Liver (tissue), 9 donors: ENCODE data around the gene COL6A3. TPM values are rescaled to one million over a fixed set of nuclear protein-coding genes. Genes with fewer than 3 reads are reported as not detected.

Experiments used
- DNase-seq: peaks from one replicate; pipeline ENCODE4 v3.0.0-alpha.2; 2017; ENCODE audit warnings: low spot score
- H3K27ac ChIP-seq, 2 donors: one replicate each; pipeline ENCODE4 v1.7.0; 2013; ENCODE audit warnings: inconsistent platforms in 2 of 2, low read length in 2 of 2, control low read depth in 1 of 2, low read depth in 1 of 2, mild to moderate bottlenecking in 1 of 2
- H3K27me3 ChIP-seq, 4 donors: one replicate each; pipeline versions ENCODE4 v1.6.1 to v1.7.0; 2013; ENCODE audit warnings: low read length in 3 of 4, inconsistent platforms in 1 of 4, mild to moderate bottlenecking in 1 of 4, moderate library complexity in 1 of 4; ENCODE audit not compliant: control insufficient read depth in 4 of 4, insufficient read depth in 4 of 4
- H3K36me3 ChIP-seq, 4 donors: one replicate each; pipeline versions ENCODE4 v1.6.1 to v1.7.0; 2013; ENCODE audit warnings: low read length in 3 of 4, mild to moderate bottlenecking in 3 of 4, low read depth in 1 of 4, moderate library complexity in 1 of 4; ENCODE audit not compliant: control insufficient read depth in 4 of 4, insufficient read depth in 3 of 4
- H3K4me1 ChIP-seq, 4 donors: one replicate each; pipeline versions ENCODE4 v1.6.1 to v1.7.0; 2013; ENCODE audit warnings: low read length in 3 of 4, mild to moderate bottlenecking in 3 of 4, moderate library complexity in 1 of 4; ENCODE audit not compliant: control insufficient read depth in 4 of 4, insufficient read depth in 4 of 4
- H3K4me3 ChIP-seq, 3 donors: one replicate each; pipeline versions ENCODE4 v1.6.1 to v1.7.0; 2013; ENCODE audit warnings: low read length in 3 of 3, control low read depth in 1 of 3, low read depth in 1 of 3, mild to moderate bottlenecking in 1 of 3
- H3K9ac ChIP-seq, 2 donors: one replicate each; pipeline ENCODE4 v1.7.0; 2013; ENCODE audit warnings: low read length in 2 of 2, mild to moderate bottlenecking in 2 of 2, moderate library complexity in 2 of 2, control low read depth in 1 of 2, low read depth in 1 of 2
- H3K9me3 ChIP-seq, 4 donors: one replicate each; pipeline versions ENCODE4 v1.6.1 to v1.7.0; 2013; ENCODE audit warnings: low read length in 3 of 4; ENCODE audit not compliant: control insufficient read depth in 4 of 4
- ATF3 ChIP-seq: IDR thresholded peaks from 2 replicates; pipeline ENCODE4 v1.6.1; 2016; ENCODE audit warnings: antibody characterized with exemption
- CTCF ChIP-seq: fragments of 150-350 bp; IDR thresholded peaks from 2 replicates; pipeline ENCODE4 v1.5.1; 2017; ENCODE audit warnings: improper control_type of control experiment, low read depth, low read length; ENCODE audit not compliant: missing input control
- EGR1 ChIP-seq, 2 donors: IDR thresholded peaks; 2 replicates each; pipeline ENCODE4 v1.6.1; 2016 to 2018; ENCODE audit warnings: antibody characterized with exemption in 2 of 2, low read depth in 2 of 2
- FOXA1 ChIP-seq: IDR thresholded peaks from 2 replicates; pipeline ENCODE4 v1.6.1; 2016; ENCODE audit warnings: antibody characterized with exemption
- FOXA2 ChIP-seq: IDR thresholded peaks from 2 replicates; pipeline ENCODE4 v1.6.1; 2016; ENCODE audit warnings: antibody characterized with exemption
- GABPA ChIP-seq, 2 donors: IDR thresholded peaks in 1 of 2; conservative IDR thresholded peaks in 1 of 2; 2 replicates each; pipeline ENCODE4 v1.6.1; 2016; ENCODE audit warnings: antibody characterized with exemption in 2 of 2, mild to moderate bottlenecking in 1 of 2, moderate library complexity in 1 of 2
- HNF4A ChIP-seq, 2 donors: conservative IDR thresholded peaks; 2 replicates each; pipeline ENCODE4 v1.6.1; 2016; ENCODE audit warnings: antibody characterized with exemption in 2 of 2, mild to moderate bottlenecking in 2 of 2
- HNF4G ChIP-seq: IDR thresholded peaks from 2 replicates; pipeline ENCODE4 v1.6.1; 2016; ENCODE audit warnings: antibody characterized with exemption
- JUND ChIP-seq, 2 donors: IDR thresholded peaks; 2 replicates each; pipeline ENCODE4 v1.6.1; 2016; ENCODE audit warnings: antibody characterized with exemption in 2 of 2
- MAX ChIP-seq: IDR thresholded peaks from 2 replicates; pipeline ENCODE4 v1.6.1; 2016; ENCODE audit warnings: antibody characterized with exemption
- NR2F2 ChIP-seq: IDR thresholded peaks from 2 replicates; pipeline ENCODE4 v1.6.1; 2016; ENCODE audit warnings: antibody characterized with exemption
- RAD21 ChIP-seq, 2 donors: IDR thresholded peaks; 2 replicates each; pipeline ENCODE4 v1.6.1; 2016; ENCODE audit warnings: antibody characterized with exemption in 2 of 2, mild to moderate bottlenecking in 2 of 2
- REST ChIP-seq: IDR thresholded peaks from 2 replicates; pipeline ENCODE4 v1.6.1; 2016; ENCODE audit warnings: antibody characterized with exemption, mild to moderate bottlenecking
- RXRA ChIP-seq, 2 donors: IDR thresholded peaks; 2 replicates each; pipeline ENCODE4 v1.6.1; 2017 to 2018; ENCODE audit warnings: antibody characterized with exemption in 2 of 2, mild to moderate bottlenecking in 1 of 2
- SP1 ChIP-seq: IDR thresholded peaks from 2 replicates; pipeline ENCODE4 v1.6.1; 2018; ENCODE audit warnings: antibody characterized with exemption, mild to moderate bottlenecking
- TAF1 ChIP-seq: conservative IDR thresholded peaks from 2 replicates; pipeline ENCODE4 v1.6.1; 2016; ENCODE audit warnings: antibody characterized with exemption, mild to moderate bottlenecking
- YY1 ChIP-seq: IDR thresholded peaks from 2 replicates; pipeline ENCODE4 v1.6.1; 2016; ENCODE audit warnings: antibody characterized with exemption, mild to moderate bottlenecking
- ZBTB33 ChIP-seq: IDR thresholded peaks from 2 replicates; pipeline ENCODE4 v1.6.1; 2016; ENCODE audit warnings: antibody characterized with exemption
- whole genome bisulfite sequencing: extraction: QIAGEN DNeasy Blood & Tissue Kit; methylation state at CpG from one replicate; pipeline ENCODE4 v1.1.7; 2013; 5-methylcytosine and 5-hydroxymethylcytosine counted together
- polyA plus RNA-seq, 2 donors: library from polyadenylated mRNA; stranded (reverse) in 1 of 2; unstranded in 1 of 2; fragments of 200-250 nt in 1 of 2; fragments of >200 nt in 1 of 2; fragmentation: Nextera tagmentation in 1 of 2; extraction: Ambion mirVana in 1 of 2; gene quantifications; one replicate each; pipeline versions ENCODE4 v1.2.1 to v1.2.3, GENCODE V29; 2013 to 2015
- total RNA-seq, 2 donors: library from RNA; depleted of rRNA; stranded (reverse); fragments of >200 nt; gene quantifications; one replicate each; pipeline ENCODE4 v1.2.3, GENCODE V29; 2014
- donor health status: healthy.
- donor health status: healthy.
- donor health status: healthy.
- donor health status: healthy.
- donor health status: healthy.

Gene COL6A3
- total and polyA plus RNA-seq, 4 donors = 1.7 to 28.7 (median 17.5) TPM

- H3K36me3 ChIP-seq = no peaks in the 10 kb centered on the region
- no peak overlapping the region for H3K27ac ChIP-seq
- H3K9ac ChIP-seq = no peak overlapping the region
- no peaks in the 10 kb centered on the region for H3K9me3 ChIP-seq
- H3K4me1 ChIP-seq = no peaks in the 10 kb centered on the region
- H3K27me3 ChIP-seq = peaks cover 0 to 2% (median 0%) of the 10 kb centered on the region in 4 donors
- WGBS = 87% methylated on average over 7 of the region's 7 CpGs
- TF ChIP-seq HNF4G (no peak), FOXA1 (no peak), NR2F2 (no peak), RXRA (IDR thresholded peaks at IDR 0.05) (no peak), TAF1 (no peak), SP1 (no peak), REST (no peak), HNF4A (conservative IDR thresholded peaks at IDR 0.05) (no peak), ZBTB33 (no peak), FOXA2 (no peak), JUND (IDR thresholded peaks at IDR 0.05) (no peak), RAD21 (IDR thresholded peaks at IDR 0.05) (no peak), EGR1 (IDR thresholded peaks at IDR 0.05; ENCODE audit: low read depth in 2 of 2) (no peak), ATF3 (no peak), CTCF (no peak), YY1 (no peak), MAX (no peak), GABPA (IDR thresholded peaks at IDR 0.05 in 1 of 2, conservative IDR thresholded peaks at IDR 0.05 in 1 of 2) (no peak)
- H3K4me3 ChIP-seq = no peak overlapping the region
- no peak for DNase-seq
These were observed 49.3 kb downstream of the COL6A3 start for GRCh38 chr2:237364655-237365054.
